Fibroblast of lung (primary cell): Measurements from ENCODE around the gene RAI1. TPM values are rescaled to one million over a fixed set of nuclear protein-coding genes. Genes with fewer than 3 reads are reported as not detected.

Experiments used
- DNase-seq, 2 donors: peaks; one replicate each; pipeline versions ENCODE4 v3.0.0 to v3.0.0-alpha.2; 2010; ENCODE audit warnings: low read depth in 2 of 2
- H2AFZ ChIP-seq: 2 replicates; pipeline ENCODE4 v1.5.1; 2012; ENCODE audit warnings: low read length, control low read depth, inconsistent platforms
- H3K27ac ChIP-seq: 2 replicates; pipeline ENCODE4 v1.5.1; 2011; ENCODE audit warnings: low read length, control low read depth; ENCODE audit not compliant: insufficient read depth
- H3K27me3 ChIP-seq: 2 replicates; pipeline ENCODE4 v1.5.1; 2011; ENCODE audit warnings: mild to moderate bottlenecking, low read length; ENCODE audit not compliant: control insufficient read depth, insufficient read depth
- H3K36me3 ChIP-seq: 2 replicates; pipeline ENCODE4 v1.5.1; 2011; ENCODE audit warnings: low read length; ENCODE audit not compliant: control insufficient read depth, insufficient read depth
- H3K4me1 ChIP-seq: 2 replicates; pipeline ENCODE4 v1.5.1; 2011; ENCODE audit warnings: low read length; ENCODE audit not compliant: control insufficient read depth, insufficient read depth; ENCODE audit errors: extremely low read depth
- H3K4me2 ChIP-seq: 2 replicates; pipeline ENCODE4 v1.5.1; 2011; ENCODE audit warnings: low read length, control low read depth; ENCODE audit not compliant: insufficient read depth; ENCODE audit errors: extremely low read depth
- H3K4me3 ChIP-seq, 4 experiments: fragments of 200-600 bp in 1 of 4; sonication (generic) in 1 of 4; replicated peaks in 1 of 4; 2 replicates each; pipeline ENCODE4 v1.5.1; 2011 to 2016; ENCODE audit warnings: low read length in 4 of 4, low read depth in 3 of 4, mild to moderate bottlenecking in 3 of 4, control low read depth in 2 of 4, inconsistent platforms in 1 of 4, mixed read lengths in 1 of 4; ENCODE audit not compliant: insufficient read depth in 1 of 4; ENCODE audit errors: control extremely low read depth in 1 of 4
- H3K79me2 ChIP-seq: 2 replicates; pipeline ENCODE4 v1.5.1; 2012; ENCODE audit warnings: mild to moderate bottlenecking, low read length, inconsistent platforms; ENCODE audit not compliant: control insufficient read depth, insufficient read depth
- H3K9ac ChIP-seq: 2 replicates; pipeline ENCODE4 v1.5.1; 2011; ENCODE audit warnings: mild to moderate bottlenecking, low read length, control low read depth; ENCODE audit not compliant: insufficient read depth
- H3K9me3 ChIP-seq: 2 replicates; pipeline ENCODE4 v1.5.1; 2012; ENCODE audit warnings: low read depth, low read length; ENCODE audit not compliant: control insufficient read depth, insufficient read depth
- H4K20me1 ChIP-seq: 2 replicates; pipeline ENCODE4 v1.5.1; 2011; ENCODE audit warnings: low read length; ENCODE audit not compliant: control insufficient read depth, insufficient read depth; ENCODE audit errors: extremely low read depth
- EZH2 ChIP-seq: IDR thresholded peaks from 2 replicates; pipeline ENCODE4 v1.5.1; 2012; ENCODE audit warnings: low read length, control low read depth, mild to moderate bottlenecking; ENCODE audit errors: missing control alignments
- polyA plus RNA-seq, 2 donors: library from polyadenylated mRNA; depleted of rRNA in 1 of 2; stranded (reverse) in 1 of 2; unstranded in 1 of 2; fragments of >200 nt; gene quantifications; 2 replicates each; pipeline ENCODE4 v1.2.1, GENCODE V29; 2011 to 2012; ENCODE audit warnings: missing spikeins in 1 of 2
- total RNA-seq: library from RNA; depleted of rRNA; stranded (reverse); fragments of >200 nt; gene quantifications from 2 replicates; pipeline ENCODE4 v1.2.1, GENCODE V29; 2014
- TF ChIP-seq, protein P1 (sequence below), 2 donors: IDR thresholded peaks in 1 of 2; conservative IDR thresholded peaks in 1 of 2; 1 replicate in 1 of 2; 2 replicates in 1 of 2; pipeline ENCODE4 v1.5.1; 2011 to 2012; ENCODE audit warnings: low read length in 2 of 2, control low read depth in 1 of 2, inconsistent platforms in 1 of 2, low read depth in 1 of 2, mild to moderate bottlenecking in 1 of 2

RAI1 gene
- total and polyA plus RNA-seq, 2 donors (not counting 1 experiment from before 2014, with no cell fraction given) = 2.1 to 6.6 TPM

DNA sequence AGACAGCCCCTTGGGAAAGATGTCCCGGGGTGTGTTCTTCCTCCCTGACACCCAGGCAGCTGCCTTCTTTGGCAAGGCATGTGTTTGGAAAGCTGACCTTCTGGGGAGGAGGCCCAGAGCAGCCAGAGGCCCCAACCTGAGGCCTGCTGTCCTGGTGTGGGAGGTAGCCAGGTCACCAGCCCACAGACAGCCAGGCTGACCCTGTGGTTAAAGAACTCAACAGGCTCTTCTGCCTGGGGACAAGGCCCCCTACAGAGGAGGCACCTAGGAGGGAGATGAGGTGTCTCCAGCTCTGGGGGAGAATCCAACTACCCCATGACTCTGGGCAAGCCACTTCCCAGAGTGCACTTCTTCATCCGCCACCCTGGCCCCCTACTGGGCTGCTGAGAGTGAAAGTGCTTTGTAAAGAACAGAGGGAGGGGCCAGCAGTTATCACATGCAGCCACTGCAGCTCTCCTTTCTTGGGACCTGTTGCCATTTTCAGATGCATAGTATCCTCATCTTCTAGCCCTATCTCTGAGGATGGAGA is 168.7 kb downstream of the RAI1 start:
- no peaks in the 10 kb centered on the region for H3K9me3 ChIP-seq
- no peak overlapping the region for H3K9ac ChIP-seq
- DNase-seq = peak; percentile 47 to 57
- H3K79me2 ChIP-seq = no peaks in the 10 kb centered on the region
- no peak overlapping the region for H3K4me3 ChIP-seq
- H3K36me3 ChIP-seq = peaks cover 4% of the 10 kb centered on the region
- no peaks in the 10 kb centered on the region for H4K20me1 ChIP-seq
- peaks cover 23% of the 10 kb centered on the region for H3K4me1 ChIP-seq
- peak overlapping the region; percentile 54 for H3K27ac ChIP-seq
- TF ChIP-seq EZH2 = no peak
- TF ChIP-seq, protein P1, sequence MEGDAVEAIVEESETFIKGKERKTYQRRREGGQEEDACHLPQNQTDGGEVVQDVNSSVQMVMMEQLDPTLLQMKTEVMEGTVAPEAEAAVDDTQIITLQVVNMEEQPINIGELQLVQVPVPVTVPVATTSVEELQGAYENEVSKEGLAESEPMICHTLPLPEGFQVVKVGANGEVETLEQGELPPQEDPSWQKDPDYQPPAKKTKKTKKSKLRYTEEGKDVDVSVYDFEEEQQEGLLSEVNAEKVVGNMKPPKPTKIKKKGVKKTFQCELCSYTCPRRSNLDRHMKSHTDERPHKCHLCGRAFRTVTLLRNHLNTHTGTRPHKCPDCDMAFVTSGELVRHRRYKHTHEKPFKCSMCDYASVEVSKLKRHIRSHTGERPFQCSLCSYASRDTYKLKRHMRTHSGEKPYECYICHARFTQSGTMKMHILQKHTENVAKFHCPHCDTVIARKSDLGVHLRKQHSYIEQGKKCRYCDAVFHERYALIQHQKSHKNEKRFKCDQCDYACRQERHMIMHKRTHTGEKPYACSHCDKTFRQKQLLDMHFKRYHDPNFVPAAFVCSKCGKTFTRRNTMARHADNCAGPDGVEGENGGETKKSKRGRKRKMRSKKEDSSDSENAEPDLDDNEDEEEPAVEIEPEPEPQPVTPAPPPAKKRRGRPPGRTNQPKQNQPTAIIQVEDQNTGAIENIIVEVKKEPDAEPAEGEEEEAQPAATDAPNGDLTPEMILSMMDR (conservative IDR thresholded peaks at IDR 0.05 in 1 of 2, IDR thresholded peaks at IDR 0.05 in 1 of 2; ENCODE audit: low read depth in 1 of 2, low read length in 2 of 2) = peak; percentile 33 to 48
- no peak overlapping the region for H2AFZ ChIP-seq
- no peaks in the 10 kb centered on the region for H3K27me3 ChIP-seq
- no peak overlapping the region for H3K4me2 ChIP-seq

DNA sequence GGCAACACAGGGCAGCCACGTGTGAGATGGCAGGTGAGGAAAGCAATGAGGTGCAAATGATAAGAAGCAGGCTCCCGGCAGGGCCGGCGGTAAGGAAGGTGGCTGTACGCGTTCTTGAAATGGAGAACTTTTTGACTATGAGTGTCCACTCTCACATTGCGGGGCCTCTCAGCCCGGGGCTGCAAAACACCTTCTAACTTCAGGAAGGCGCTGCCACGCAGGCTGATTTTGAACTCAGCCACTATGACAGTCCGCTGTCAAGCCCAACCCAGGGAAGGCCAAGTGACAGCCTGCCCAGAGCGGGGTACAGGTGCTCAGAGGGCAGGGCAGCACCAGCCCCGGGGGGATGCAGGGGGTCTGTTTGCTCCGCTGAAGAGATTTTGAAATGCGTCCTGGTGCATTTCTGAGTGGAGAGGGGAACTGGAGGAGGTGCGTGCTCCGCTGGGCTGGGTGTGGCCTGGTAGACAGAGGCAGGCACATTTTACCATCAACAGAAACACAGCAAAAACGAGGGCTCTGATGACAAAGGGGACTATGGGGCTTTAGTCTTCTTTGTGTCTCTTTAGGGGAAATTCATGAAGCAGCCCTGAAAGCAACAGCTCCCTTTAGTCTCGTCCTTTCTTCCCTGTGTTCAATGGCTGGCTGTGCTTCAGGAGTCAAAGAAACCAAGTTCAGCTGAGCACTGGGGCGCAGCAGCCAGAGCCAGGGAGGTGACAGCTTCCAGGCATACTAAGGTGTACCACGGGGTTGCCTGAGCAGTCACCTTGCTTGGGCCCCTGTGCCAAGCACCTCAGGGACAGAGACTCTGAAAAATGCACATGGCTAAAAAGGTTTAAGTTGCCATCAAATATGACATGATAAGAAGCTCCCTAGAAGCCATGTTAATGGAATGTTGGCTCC is 170.1 kb downstream of the RAI1 start:
- Histone ChIP-seq H2AFZ (no peak overlapping the region), H3K4me1 (peaks cover 23% of the 10 kb centered on the region), H3K9ac (no peak overlapping the region), H4K20me1 (no peaks in the 10 kb centered on the region), H3K79me2 (no peaks in the 10 kb centered on the region), H3K9me3 (no peaks in the 10 kb centered on the region), H3K4me2 (no peak overlapping the region), H3K4me3 (no peak overlapping the region), H3K36me3 (peaks cover 2% of the 10 kb centered on the region), H3K27ac (no peak overlapping the region), H3K27me3 (no peaks in the 10 kb centered on the region)
- DNase-seq = no peak
- TF ChIP-seq, protein P1 (conservative IDR thresholded peaks at IDR 0.05 in 1 of 2, IDR thresholded peaks at IDR 0.05 in 1 of 2; ENCODE audit: low read depth in 1 of 2, low read length in 2 of 2) = no peak
- no peak for TF ChIP-seq EZH2

DNA sequence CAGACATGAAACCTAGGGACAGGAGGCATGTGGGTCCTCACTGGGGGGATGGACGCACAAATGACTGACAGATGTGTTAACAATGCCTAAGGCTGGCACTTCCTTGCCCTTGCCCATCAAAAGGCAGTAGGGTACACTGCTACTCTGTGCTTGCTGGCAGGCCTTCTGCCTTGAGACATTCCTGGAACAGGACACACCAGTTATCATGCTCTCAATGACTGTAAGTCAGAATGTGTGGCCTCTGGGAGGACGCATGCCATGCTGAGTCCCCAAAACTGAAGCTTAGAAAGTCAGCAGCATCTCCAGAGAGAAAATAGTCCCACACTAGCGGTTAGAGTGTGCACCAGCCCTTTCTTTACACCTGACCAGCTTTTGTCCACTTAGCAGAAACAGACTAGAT is 171.7 kb downstream of the RAI1 start:
- Histone ChIP-seq H3K9me3 (no peaks in the 10 kb centered on the region), H3K27me3 (no peaks in the 10 kb centered on the region), H3K9ac (no peak overlapping the region), H3K79me2 (no peaks in the 10 kb centered on the region), H3K4me1 (peaks cover 23% of the 10 kb centered on the region), H3K4me3 (no peak overlapping the region), H2AFZ (no peak overlapping the region), H3K4me2 (no peak overlapping the region), H4K20me1 (no peaks in the 10 kb centered on the region), H3K36me3 (no peaks in the 10 kb centered on the region), H3K27ac (no peak overlapping the region)
- DNase-seq = no peak
- TF ChIP-seq, protein P1 (conservative IDR thresholded peaks at IDR 0.05 in 1 of 2, IDR thresholded peaks at IDR 0.05 in 1 of 2; ENCODE audit: low read depth in 1 of 2, low read length in 2 of 2) = no peak
- no peak for TF ChIP-seq EZH2
